ENCODE measurements around the gene LMX1A. TPM values are rescaled to one million over a fixed set of nuclear protein-coding genes. Genes with fewer than 3 reads are reported as not detected.

The LMX1A gene
- polyA plus RNA-seq (2011; rRNA removed) (not detected in 2 replicates), polyA minus RNA-seq (2011; rRNA and poly(A)+ RNA removed) (not detected in 2 replicates)

DNA sequence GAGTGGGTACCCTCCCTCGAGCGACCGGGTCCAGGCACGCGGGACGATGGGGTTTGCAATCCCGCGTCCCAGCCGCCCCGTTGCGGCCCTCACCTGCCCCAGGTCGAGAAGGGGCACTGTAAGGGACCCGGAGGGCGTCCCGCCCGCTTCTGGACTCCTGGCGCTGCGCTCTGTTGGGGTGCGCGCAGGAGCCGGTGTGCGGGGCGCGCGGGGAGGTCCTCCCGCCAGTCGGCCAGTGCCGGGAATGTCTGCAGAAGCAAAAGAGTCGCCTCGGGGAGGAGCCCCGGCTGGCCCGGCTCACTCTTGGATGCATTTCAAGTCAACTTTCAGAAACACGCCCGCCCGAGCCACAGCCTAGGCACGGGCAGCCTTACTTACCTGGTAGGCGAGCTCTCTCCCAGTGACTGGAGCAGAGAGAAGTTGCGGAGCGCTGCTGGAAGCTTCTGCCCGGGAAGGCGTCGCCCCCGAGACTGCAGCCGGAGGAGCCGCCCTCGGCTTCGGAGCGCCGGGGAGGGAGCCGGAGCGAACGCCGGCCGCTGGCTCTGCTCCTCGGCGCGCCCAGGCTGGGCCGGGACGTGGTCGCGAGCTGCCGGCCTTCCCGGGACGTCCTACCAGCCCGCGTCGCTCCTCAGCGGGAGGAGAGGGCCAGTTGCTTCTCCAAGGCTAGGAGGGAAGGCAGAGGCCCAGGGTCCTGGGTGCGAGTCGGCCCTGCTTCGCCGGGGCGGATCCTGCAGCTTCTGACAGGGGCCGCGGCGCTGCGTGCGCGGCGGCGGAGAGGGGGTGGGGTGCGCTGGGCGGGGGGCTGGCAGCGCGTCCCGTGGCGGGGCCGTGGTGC, at the start of gene LMX1A:
Gene LMX1A, minus strand, starts transcription at position 739 of the 835 bp plus-strand sequence. CDS start 1,156 bp downstream, outside the sequence.
- no peak for DNase-seq (ENCODE audit: low read depth)
- TF ChIP-seq, protein P1, sequence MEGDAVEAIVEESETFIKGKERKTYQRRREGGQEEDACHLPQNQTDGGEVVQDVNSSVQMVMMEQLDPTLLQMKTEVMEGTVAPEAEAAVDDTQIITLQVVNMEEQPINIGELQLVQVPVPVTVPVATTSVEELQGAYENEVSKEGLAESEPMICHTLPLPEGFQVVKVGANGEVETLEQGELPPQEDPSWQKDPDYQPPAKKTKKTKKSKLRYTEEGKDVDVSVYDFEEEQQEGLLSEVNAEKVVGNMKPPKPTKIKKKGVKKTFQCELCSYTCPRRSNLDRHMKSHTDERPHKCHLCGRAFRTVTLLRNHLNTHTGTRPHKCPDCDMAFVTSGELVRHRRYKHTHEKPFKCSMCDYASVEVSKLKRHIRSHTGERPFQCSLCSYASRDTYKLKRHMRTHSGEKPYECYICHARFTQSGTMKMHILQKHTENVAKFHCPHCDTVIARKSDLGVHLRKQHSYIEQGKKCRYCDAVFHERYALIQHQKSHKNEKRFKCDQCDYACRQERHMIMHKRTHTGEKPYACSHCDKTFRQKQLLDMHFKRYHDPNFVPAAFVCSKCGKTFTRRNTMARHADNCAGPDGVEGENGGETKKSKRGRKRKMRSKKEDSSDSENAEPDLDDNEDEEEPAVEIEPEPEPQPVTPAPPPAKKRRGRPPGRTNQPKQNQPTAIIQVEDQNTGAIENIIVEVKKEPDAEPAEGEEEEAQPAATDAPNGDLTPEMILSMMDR (IDR thresholded peaks at IDR 0.05; ENCODE audit: insufficient read depth, low read depth, low read length), result no peak
- Histone ChIP-seq H3K36me3 (ENCODE audit: control insufficient read depth, insufficient read depth, low read length) (no peaks in the 10 kb centered on the region), H3K4me3 (ENCODE audit: low read depth, low read length) (no peak within 1 kb of the TSS), H3K27me3 (ENCODE audit: control insufficient read depth, insufficient read depth, low read length) (peaks cover 34% of the 10 kb centered on the region)
- CTCF ChIA-PET, result interaction anchor here (1.7 kb wide), 1 partner anchor 12 kb away, joined by 10 read pairs; no protein-coding TSS in a partner anchor
- POLR2A ChIA-PET, result no interaction called here

DNA sequence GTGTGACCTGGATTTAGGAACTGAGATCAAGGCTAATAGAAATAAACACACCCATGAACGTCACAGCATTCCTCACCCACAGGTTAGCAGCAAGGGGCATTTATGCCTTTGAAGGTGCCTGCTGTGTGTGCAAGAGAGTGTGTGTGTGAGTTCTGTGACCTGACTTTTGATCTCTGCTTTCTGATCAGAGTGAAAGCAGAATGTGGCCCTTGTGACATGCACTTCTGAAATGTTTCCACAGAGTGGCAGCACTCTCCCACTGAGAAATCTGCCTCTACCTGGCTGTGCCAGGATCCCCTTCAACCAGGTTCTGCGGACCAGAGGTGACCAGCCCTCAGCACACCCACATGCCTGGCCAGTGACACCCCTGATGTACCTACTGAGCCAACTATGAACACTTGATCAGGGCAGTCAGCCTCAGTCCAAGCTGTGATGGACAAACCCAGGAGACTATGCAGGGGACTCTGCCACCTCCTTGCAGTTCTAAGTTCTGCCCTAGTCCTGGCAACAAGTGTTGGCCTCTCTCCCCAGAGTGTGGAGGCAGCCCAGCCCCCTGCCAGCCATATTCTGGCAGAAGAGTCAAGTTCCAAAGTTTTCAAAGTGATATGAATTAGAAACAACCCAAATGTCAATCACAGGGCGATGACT, 47.4 kb upstream of the LMX1A start:
- no peak for DNase-seq (ENCODE audit: low read depth)
- H3K36me3 ChIP-seq (ENCODE audit: control insufficient read depth, insufficient read depth, low read length), result no peaks in the 10 kb centered on the region
- ChIA-PET POLR2A (no interaction called here), CTCF (interaction anchor here (1.1 to 3.2 kb wide), 2 partner anchors 11 to 190 kb away, joined by 5 to 14 read pairs; no protein-coding TSS in a partner anchor)
- TF ChIP-seq, protein P1 (IDR thresholded peaks at IDR 0.05; ENCODE audit: insufficient read depth, low read depth, low read length), result peak; percentile 43
- peaks cover 7% of the 10 kb centered on the region; the same call in 1 of the 2 replicates for H3K27me3 ChIP-seq (ENCODE audit: control insufficient read depth, insufficient read depth, low read length)
- H3K4me3 ChIP-seq (ENCODE audit: low read depth, low read length), result no peak overlapping the region

DNA sequence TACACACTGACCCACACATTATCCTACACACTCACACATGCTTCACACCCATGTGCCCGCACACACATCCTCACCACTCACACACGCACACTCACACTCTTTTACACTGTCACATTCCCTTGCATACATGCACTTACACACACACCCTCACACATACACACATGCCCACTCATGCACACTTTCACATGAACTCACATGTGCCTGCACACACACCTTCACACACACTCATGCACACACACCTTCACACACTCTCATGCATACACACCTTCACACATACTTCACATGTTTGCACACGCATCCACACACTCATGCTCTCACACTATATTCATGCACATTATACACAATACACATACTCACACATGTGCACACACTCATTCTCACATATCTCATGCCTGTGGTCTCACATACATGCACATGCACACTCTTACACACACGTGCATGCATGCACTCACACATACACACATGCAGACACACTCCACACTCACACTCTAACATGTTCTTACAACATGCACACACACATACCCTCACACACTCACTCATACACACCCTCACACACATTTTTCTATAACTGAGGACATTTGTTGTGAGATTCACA, 46.1 kb upstream of the LMX1A start:
- ChIA-PET CTCF (interaction anchor here (0.8 to 1.6 kb wide), 3 partner anchors 189 to 191 kb away, joined by 3 to 6 read pairs (median 5); no protein-coding TSS in a partner anchor), POLR2A (no interaction called here)
- Histone ChIP-seq H3K27me3 (ENCODE audit: control insufficient read depth, insufficient read depth, low read length) (peaks cover 7% of the 10 kb centered on the region; the same call in 1 of the 2 replicates), H3K4me3 (ENCODE audit: low read depth, low read length) (no peak overlapping the region), H3K36me3 (ENCODE audit: control insufficient read depth, insufficient read depth, low read length) (no peaks in the 10 kb centered on the region)
- TF ChIP-seq, protein P1 (IDR thresholded peaks at IDR 0.05; ENCODE audit: insufficient read depth, low read depth, low read length), result no peak
- DNase-seq (ENCODE audit: low read depth), result no peak

DNA sequence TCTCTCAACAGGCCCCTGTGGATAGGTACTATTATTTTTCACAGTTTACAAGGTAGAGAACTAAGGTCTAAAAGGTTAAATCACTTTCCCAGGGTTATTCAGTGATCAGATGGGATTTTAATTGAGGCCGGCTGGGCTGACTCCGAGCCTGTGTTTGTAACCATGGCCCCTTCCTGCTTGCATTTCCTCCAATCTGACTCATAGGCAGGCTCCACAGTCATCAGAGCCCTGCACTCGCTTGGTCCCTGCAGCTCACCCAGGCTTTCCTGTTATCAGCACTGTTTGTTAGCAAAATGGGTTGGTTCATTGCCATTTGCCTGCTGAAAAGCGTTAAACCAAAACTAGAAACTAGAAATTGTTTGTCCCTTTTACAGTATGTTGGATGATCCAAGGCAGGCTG, 41.4 kb upstream of the LMX1A start:
- Histone ChIP-seq H3K27me3 (ENCODE audit: control insufficient read depth, insufficient read depth, low read length) (peaks cover 12% of the 10 kb centered on the region), H3K36me3 (ENCODE audit: control insufficient read depth, insufficient read depth, low read length) (no peaks in the 10 kb centered on the region), H3K4me3 (ENCODE audit: low read depth, low read length) (no peak overlapping the region)
- ChIA-PET POLR2A (no interaction called here), CTCF (interaction anchor here (0.6 to 8.8 kb wide), 4 partner anchors 9 to 199 kb away, joined by 3 to 236 read pairs (median 6); no protein-coding TSS in a partner anchor)
- DNase-seq (ENCODE audit: low read depth), result no peak
- TF ChIP-seq, protein P1 (IDR thresholded peaks at IDR 0.05; ENCODE audit: insufficient read depth, low read depth, low read length), result no peak
